ENCODE data around the gene DND1.
"Not testable (repeated sequence)": the region's sequence is repeated elsewhere in the genome, so short reads cannot be mapped to it uniquely, and the experiment has no call there.

The DND1 gene

DNA sequence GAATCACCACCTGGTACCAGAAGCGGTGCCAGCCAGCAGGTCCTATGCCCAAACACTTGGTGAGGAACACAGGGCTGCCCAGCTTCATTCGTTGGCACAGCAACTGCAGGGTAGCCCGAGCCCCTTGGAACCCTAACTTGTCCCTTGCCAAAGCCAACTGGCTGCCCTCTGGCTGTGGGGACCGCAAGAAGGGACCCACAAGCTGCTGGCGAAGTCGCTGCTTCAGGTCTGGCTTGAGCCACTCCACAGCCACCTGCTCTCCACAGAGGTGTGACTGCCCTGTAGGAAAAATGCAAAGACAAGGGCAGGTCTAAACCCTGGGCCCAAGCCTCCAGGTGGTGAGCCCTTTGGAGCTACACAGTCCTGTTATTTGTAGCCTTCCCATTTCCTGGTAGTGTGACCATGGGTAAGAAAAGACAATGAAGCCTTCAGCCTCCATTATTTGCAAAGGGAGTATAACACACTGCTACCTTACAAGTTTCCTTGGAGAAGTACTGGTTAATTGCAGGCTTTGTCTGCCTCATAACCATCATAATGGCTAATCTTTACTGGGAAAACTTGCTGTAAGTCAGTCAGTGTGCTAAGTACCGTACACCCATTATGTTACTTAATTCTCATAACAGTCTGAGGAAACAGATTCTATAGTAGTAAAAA lies 1.8 kb downstream of the DND1 start:
- no peak for DNase-seq

DNA sequence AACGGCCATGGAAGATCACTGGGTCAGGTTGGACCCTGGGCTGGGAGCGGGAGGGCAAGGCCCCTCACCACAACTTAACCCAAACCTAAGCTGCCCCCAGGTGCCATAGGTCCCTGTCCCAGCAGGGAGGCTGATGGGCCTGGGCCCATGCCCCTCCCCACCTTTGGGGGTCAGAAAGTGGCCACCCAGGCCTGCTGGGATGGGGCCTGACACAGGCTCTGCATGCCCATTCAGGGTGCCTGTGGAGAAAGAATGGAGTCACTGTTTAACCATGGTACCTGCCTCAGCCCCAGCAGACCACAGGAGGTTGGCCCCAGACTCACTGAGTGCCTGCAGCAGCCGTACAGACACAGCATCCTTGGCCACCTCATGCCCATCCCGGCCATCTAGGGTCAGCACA lies 2.3 kb downstream of the DND1 start:
- not testable (repeated sequence) for DNase-seq

DNA sequence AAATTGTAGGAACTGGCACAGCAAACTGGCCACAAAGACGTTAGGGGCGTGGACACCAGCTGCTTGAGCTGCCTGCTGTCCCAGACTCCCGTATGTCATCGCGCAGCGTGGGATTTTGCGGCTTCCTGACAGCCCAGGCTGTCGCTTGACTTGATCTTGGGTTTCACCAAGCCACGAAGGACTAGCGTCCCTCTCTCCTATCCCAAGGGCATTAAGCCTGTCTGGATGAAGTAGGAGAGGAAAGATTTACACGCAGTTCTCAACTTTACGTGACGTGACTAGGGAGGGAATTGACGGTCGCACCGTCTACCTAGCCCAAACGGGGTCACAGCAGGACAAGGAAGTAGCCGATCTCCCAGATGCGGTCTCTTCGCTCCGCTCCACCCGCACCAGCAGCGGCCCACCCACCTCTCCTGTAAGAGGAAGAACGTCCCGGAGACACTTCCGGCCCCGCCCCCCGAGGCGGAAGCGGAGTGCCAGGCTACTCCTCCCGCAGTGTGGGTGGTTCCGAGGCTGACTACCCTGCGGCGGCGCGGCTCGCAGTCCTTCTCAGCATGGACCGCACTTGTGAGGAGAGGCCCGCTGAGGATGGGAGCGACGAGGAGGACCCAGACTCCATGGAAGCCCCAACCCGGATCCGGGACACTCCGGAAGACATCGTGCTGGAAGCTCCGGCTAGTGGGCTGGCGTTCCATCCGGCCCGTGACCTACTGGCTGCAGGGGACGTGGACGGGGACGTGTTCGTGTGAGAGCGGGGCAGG lies 8.8 kb downstream of the DND1 start, which contains the start of gene WDR55:
Gene WDR55, plus strand, starts transcription at position 546 of the 761 bp plus-strand sequence. Its CDS starts 9 bp downstream, at position 555.
- DNase-seq, result peak; percentile 97

DNA sequence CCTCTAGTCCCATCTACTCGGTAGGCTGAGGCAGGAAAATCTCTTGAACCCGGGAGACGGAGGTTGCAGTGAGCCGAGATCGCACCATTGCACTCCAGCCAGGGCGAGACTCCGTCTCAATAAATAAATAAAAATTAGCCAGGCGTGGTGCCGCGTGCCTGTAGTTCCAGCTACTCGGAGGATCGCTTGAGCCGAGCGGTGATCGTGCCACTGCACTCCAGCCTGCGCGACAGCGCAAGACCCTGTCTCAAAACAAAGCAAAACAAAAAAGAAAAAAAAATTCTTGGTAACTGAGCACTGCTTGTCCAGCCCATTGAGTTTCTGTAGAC lies 9.4 kb downstream of the DND1 start:
- no peak for DNase-seq

DNA sequence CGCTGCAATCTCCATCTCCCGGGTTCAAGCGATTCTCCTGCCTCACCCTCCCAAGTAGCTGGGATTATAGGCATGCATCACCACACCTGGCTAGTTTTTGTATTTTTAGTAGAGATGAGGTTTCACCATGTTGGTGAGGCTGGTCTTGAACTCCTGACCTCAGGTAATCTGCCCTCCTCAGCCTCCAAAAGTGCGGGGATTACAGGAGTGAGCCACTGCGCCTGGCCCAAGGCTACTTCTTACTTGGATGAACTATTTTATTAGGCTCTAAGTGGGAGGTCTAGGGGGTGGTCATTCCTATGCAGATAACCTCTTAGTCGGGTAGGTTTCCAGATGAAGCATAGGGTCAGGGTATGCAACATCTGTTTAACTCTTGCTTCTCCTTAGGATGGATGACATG lies 13.0 kb downstream of the DND1 start:
- DNase-seq, result not testable (repeated sequence)

DNA sequence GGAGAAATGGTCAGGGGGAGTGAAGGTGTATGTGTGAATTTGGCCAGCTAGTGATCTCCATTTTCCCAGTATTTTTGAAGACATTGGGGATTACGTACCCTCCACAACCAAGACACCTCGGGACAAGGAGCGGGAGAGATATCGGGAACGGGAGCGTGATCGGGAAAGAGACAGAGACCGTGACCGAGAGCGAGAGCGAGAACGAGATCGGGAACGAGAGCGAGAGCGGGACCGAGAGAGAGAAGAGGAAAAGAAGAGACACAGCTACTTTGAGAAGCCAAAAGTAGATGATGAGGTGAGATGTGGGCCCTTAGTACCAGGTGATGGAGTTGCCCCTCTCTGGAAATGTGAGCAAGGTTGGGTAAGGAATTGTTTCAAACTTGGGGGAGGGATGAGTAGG lies 14.5 kb downstream of the DND1 start:
- no peak for DNase-seq

DNA sequence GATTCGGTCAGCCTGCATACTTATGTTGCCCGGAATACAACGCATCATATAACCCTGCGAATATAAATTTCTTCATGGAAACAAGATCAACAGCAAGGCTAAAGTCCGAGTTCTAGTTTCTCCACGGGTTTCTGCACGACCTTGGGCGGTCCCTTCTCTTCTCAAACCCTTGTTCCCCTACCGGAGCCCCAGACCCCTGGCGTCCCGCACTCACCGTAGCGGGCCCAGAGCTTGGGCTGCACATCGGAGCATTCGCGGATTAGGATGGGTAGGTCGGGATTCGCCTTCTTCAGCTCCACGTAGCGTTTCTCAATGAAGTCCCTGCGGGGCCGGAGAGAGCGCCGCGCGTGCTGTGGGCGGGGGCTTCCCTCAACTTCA lies 26.3 kb downstream of the DND1 start:
- no peak for DNase-seq

DNA sequence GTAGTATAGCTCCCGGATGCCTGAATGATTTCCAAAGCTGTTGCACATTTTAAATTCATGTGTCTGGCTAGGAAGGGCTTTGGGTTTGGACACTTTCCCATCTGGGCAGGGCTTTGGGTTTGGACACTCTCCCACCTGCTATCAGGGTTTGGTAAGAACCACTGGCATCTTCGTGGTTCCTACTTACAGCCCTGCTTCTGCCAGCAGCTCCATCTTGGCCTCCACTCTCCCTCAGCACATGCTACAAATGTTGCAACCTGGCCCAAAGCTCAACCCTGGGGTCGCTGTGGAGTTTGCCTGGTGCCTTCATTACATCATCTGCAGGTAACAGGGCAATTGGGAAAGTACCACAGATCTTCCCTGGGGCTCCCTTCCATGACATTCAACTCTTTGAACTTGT lies 30.7 kb downstream of the DND1 start:
- no peak for DNase-seq

DNA sequence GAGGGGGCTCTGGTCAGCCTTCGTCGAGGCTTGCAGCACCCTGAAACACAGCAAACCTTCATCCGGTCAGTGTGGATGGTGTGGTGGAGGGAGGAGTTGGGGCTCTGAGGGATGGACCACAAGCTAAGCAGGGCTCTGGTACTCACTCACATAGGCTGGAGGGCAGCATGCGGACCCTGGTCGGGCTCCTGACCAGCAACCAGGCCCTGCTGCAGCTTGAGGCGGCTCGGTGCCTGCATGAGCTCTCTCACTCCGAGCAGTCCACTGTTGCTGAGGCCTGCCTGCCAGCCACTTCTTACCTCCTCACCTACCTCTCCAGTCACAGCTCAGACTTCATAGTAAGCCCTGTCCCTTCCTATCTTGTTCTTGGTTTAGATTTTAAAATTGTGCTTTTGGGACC lies 31.7 kb downstream of the DND1 start:
- DNase-seq, result no peak

DNA sequence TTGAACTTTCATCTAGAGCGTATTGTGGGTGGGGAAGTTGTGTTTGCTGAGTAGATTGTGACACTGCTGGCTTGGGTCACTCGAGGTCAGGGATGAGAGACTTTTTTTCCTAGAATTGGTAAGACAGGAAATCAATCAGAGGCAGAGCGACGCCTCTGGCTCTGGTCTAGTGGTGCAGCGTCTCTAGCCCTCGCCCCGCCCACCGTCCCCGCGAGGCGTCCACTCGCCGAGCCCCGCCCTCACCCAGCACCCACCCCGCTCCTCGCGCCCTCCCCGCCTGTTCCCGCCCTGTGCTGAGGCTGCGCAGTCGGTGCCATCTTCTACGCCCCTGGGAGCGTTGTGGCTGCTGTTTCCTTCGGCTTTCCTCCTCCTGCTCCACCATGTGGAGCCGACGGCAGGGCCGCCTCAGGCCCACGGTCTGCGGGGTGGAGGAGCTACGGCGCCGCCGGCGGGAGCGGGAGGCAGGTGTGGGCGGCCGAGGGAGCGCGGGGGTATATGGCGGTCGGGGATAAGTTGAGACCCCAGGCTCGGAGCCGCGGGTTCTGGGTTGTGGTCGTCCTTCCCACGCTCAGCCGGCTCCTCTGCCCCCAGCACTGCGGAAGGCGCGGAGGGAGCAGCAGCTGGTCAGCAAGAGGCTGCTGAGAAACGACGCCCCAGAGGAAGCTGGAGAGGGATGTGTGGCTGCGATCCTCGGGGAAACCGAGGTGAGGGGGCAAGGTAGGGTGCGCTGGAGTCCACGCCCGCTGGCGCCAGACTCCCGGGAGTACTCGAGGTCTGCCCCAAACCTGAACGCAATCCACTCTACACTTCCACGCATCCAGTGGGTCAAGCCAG lies 34.0 kb downstream of the DND1 start, which contains the start of gene TMCO6:
Gene TMCO6, plus strand, starts transcription at position 304 of the 834 bp plus-strand sequence. Its CDS starts 77 bp downstream, at position 381.
- DNase-seq, result peak; percentile 96

DNA sequence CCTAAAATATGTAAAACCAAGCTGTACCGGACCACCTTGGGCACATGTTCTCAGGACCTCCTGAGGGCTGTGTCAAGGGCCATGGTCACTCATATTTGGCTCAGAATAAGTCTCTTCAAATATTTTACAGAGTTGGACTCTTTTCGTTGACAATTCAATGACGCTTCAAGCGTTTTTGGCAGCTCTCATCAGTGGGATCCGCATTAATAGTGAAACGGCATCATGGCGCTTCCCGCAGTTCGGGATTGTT lies 34.6 kb downstream of the DND1 start:
- not testable (repeated sequence) for DNase-seq

DNA sequence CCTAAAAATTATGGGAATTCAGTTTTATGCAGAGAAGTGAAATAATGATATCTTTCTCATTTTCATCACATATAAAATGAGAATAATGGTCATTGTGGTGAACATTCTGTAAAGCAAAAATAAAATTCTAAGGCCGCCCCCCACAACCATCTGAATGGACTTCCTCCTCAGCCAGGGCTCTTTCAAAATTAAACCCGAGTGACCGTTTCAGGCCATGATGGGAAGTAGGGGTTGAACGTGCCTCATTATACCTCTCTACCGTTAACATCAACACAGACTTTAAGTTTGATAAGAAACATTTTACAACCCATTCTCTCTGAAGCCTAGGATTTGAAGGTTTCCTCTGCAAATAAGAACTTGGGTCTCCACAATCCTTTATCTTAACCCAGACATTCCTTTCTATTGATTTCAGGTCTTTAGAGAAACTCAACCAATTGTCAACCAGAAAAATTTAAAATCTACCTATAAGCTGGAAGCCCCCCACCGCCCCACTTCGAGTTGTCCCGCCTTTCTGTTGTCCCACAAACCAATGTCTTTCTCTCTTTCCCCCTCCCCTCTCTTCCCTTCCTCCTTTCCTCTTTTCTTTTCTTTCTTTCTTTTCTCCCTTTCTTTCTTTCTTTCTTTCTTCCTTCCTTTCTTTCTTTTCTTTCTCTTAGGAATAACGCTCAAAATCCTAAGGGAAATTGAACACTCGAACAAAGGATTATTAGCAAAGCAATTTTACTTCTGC lies 35.8 kb downstream of the DND1 start:
- no peak for DNase-seq

DNA sequence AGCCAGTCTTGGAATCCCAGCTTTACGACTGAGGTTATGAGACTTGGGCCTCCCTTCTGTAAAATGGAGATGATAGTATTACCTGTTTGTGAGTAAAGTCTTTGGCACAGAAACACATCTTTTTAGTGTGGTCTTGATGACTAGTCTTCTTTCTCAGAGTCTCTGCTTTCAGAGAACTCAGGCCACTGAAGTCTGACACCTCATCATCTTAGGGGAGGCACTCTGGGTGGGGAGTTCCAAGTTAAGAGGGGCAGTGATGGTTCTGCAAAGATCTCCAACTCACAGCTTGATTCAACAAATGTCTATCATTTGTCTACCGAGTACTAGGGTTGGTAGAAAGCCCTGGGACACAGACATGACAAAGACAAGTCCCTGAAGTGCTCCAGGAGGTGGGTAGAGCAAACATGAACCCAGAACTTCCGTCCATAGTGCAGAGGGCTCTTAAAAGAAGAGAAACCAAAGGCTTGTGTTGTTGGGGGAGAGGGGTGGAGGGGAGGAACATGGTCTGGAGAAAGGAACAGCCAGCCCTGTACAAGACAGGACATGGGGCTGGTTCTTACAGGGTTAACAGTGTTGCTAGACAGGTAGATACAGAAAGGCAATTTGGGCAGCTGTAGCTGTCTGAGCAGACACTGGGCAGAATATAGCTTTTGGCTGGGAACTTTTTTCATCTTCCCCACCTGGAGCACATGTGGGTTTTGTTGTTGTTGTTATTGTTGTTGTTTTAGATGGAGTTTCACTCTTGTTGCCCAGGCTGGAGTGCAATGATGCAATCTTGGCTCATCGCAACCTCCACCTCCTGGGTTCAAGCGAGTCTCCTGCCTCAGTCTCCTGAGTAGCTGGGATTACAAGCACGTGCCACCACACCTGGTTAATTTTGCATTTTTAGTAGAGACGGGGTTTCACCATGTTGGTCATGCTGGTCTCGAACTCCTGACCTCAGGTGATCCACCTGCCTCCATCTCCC lies 37.8 kb downstream of the DND1 start:
- DNase-seq, result no peak

DNA sequence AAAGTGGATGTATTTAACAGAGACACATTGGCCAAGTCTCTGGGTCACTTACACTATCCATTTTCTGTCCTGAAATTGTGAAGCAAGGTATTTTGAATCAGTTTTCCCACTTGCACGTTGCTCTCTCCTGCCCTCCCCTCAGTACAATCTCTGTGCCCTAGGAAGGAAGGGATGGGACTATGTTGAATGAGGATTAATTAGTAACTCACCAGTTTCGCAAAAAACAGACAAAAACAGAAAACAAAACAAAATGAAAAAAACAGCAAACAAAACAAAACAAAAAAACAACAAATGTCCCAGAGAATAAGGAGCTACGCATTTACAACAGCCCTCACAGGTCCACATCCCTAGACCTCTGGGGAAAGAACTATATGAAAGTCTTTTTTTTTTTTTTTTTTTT lies 39.3 kb downstream of the DND1 start:
- DNase-seq, result no peak

DNA sequence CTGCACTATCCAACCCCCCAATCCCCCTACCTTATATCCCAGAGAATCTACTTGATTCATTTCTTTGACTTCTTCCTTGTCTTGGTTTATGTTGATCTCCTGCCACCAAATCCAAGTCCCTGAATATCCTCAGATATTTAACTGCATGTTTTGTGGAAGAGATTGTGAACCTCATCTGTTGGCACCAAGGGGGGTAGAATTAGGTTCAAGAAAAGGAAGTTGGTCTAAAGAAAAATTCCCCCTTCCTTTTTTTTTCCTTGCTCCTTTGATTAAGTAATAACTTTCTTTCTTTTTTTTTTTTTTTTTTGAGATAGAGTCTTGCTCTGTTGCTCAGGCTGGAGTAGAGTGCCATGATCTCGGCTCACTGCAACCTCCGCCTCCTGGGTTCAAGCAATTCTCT lies 39.9 kb downstream of the DND1 start:
- DNase-seq, result no peak

DNA sequence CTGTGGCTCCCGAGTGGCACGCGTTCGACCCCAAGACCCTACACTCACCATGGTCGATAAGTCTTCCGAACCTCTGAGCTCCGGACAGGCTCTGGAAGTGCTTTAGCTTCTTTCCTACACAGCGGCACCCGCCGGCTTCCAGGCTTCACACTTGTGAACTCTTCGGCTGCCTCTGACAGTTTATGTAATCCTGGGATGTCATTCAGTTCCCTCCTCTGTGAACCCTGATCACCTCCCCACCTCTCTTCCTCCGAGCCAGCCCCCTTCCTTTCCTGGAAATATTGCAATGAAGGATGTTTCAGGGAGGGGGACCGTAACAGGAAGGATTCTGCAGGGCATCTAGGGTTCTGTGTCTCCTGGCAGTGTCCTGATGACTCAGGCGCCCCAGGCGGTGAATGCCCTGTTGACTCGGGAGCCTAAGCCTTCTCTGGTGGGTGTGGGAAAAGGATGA lies 40.3 kb downstream of the DND1 start, which contains the start of gene CD14:
Gene CD14, minus strand, starts transcription at position 155 of the 451 bp plus-strand sequence. Its CDS starts 104 bp downstream, at position 51.
- no peak for DNase-seq

DNA sequence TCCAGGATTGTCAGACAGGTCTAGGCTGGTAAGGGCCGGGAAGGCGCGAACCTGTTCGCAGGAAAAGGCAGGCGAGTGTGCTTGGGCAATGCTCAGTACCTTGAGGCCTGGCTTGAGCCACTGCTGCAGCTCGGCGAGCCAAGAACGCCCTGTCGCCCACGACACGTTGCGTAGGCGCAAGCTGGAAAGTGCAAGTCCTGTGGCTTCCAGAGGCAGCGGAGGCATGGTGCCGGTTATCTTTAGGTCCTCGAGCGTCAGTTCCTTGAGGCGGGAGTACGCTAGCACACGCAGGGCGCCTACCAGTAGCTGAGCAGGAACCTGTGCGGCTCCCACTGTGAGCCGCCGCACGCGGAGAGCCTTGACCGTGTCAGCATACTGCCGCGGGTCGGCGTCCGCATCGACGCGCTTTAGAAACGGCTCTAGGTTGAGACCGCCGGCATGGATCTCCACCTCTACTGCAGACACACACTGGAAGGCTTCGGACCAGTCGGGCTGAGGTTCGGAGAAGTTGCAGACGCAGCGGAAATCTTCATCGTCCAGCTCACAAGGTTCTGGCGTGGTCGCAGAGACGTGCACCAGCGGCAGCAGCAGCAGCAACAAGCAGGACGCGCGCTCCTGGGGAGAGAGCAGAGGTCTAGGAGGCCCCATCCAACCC lies 40.9 kb downstream of the DND1 start:
- peak; percentile 60 for DNase-seq

DNA sequence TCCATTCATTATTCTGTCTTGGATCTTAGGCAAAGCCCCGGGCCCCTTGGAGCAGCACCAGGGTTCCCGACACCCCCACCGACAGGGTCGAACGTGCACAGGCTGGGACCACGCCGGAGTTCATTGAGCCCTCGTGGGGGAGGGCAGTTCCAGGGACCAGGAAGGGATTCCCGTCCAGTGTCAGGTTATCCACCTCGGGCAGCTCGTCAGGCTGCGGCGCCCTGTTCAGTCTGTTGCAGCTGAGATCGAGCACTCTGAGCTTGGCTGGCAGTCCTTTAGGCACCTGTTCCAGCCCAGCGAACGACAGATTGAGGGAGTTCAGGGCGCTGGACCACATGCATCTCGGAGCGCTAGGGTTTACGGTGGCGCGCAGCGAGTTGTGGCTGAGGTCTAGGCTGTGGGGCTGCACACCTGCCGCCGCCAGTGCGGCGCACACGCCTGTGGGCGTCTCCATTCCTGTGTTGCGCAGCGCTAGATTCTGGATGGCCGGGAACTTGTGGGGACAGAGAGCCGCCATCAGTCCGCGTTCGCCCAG lies 41.5 kb downstream of the DND1 start:
- DNase-seq, result no peak

DNA sequence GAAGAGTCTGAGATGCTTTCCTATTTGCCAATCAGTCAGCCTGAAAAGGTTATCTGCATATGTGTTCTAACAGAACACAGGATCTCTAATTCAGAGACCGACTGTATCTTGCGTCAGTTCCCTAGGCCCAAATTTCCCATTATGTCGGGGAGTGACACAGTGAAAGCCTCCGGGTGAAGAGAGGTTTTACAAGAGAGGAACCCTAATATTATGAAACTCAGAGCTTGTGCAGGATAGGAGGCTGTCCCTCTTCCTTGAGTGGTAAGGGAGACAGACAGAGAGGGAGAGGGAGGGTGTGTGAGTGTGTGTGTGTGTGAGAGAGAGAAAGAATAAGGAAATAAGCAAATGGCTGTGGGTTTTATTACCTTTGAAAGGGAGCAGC lies 42.3 kb downstream of the DND1 start:
- DNase-seq, result no peak

DNA sequence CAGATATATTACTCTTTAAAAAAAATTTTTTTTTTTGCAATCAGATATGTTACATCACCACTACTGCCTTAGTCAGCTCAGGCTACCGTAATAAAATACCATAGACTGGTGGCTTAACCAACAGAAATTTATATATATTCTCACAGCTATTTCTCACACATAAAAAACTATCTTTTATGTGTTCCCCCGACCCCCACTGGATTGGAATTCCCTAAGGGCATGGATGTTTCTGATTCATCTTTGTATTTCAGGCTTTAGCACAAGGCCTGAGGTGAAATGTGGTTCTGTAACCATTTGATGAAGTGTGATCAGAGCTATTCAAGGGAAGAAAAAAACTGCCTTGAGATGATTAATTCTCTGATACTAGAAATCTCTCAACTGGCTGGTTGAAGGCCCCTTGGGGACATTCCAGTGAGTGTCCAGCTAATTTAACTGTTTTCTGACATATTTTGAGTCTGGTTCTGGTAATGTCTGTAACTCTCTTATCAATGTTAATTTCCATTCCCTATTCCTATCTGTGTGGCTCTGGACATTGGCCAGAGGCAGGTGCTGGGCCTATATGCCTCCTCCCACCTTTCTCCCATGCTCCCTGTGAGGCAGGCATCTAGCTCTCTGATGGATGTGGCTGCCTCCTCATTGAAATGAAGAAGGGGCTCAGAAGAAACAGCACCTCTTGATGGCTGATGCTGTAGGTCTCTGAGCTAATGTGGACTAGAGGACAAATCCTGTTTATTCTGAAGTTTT lies 42.9 kb downstream of the DND1 start:
- no peak for DNase-seq
